Activated T-cell treated with anti-CD3 and anti-CD28 coated beads for 24 hours (primary cell): ENCODE results near the gene ZFP92.

ENCODE experiments used
- DNase-seq: peaks from one replicate; pipeline ENCODE4 v3.0.0-alpha.2; 2020; ENCODE audit warnings: low read depth

ZFP92 gene

GRCh38 chrX:153408871-153409351, 2.4 kb upstream of the ZFP92 start:
- DNase-seq: no peak

DNA sequence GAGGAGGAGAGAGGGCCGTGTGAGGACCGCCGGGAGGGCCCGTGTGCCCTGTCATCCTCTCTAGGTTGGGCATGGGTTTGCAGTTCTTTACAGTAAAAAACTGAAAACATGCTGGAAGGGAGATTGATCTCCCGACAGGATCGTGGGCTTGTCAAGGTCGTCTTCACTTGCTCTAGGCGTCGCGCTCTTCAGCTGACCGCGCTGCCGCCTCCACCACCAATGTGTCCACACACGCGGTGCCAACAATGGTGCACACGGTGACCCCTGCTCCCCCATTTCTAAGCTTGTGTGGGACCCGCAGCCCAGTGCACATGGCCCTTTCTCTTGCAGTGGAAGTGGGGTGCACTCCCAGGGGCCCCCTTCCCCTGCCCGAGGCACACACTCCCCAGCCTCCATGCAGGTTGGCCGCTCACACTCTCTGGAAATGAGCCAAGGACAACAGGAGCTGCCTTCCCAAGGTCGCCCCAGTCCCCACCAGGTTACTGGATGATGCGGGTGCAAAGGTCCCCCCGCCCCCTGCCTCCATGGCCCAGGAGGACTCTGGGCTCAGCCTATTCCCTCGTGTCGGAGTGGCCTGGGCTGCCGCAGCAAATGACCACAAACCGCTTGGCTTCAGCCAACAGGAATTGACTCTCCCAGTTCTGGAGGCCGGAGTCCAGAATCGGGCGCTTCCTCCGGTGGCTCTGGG, 1.7 kb upstream of the ZFP92 start:
- no peak for DNase-seq

- DNase-seq: no peak
Observed at GRCh38 chrX:153410373-153410772, 899 bp upstream of the ZFP92 start.

GRCh38 chrX:153410888-153411254, 401 bp upstream of the ZFP92 start:
- DNase-seq: no peak

GRCh38 chrX:153411988-153412574, 809 bp downstream of the ZFP92 start:
- no peak for DNase-seq

- DNase-seq: no peak
Observed at GRCh38 chrX:153412746-153413720, 1.8 kb downstream of the ZFP92 start.

- no peak for DNase-seq
Observed at GRCh38 chrX:153413731-153414130, 2.5 kb downstream of the ZFP92 start.

GRCh38 chrX:153414856-153415510, 3.7 kb downstream of the ZFP92 start:
- DNase-seq: no peak

- DNase-seq: no peak
Observed at GRCh38 chrX:153416781-153417450, 5.6 kb downstream of the ZFP92 start.

- DNase-seq: no peak
Observed at GRCh38 chrX:153417637-153418036, 6.4 kb downstream of the ZFP92 start.

DNA sequence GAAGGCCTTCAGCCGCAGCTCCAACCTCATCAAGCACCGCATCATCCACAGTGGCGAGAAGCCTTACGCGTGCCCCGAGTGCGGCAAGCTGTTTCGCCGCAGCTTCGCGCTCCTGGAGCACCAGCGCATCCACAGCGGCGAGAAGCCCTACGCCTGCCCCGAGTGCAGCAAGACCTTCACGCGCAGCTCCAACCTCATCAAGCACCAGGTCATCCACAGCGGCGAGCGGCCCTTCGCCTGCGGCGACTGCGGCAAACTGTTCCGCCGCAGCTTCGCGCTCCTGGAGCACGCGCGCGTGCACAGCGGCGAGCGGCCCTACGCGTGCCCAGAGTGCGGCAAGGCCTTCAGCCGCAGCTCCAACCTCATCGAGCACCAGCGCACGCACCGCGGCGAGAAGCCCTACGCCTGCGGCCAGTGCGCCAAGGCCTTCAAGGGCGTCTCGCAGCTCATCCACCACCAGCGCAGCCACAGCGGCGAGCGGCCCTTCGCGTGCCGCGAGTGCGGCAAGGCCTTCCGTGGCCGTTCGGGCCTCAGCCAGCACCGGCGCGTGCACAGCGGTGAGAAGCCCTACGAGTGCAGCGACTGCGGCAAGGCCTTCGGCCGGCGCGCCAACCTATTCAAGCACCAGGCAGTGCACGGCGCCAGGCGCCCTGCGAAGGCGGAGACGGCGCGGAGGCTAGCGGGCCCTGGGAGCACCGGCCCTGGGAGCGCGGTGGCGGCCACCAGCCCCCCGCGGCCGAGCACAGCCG, 9.8 kb downstream of the ZFP92 start:
- DNase-seq: no peak

- no peak for DNase-seq
Observed at GRCh38 chrX:153421856-153422255, 10.6 kb downstream of the ZFP92 start.

GRCh38 chrX:153423652-153424051, 12.4 kb downstream of the ZFP92 start:
- DNase-seq: no peak

DNA sequence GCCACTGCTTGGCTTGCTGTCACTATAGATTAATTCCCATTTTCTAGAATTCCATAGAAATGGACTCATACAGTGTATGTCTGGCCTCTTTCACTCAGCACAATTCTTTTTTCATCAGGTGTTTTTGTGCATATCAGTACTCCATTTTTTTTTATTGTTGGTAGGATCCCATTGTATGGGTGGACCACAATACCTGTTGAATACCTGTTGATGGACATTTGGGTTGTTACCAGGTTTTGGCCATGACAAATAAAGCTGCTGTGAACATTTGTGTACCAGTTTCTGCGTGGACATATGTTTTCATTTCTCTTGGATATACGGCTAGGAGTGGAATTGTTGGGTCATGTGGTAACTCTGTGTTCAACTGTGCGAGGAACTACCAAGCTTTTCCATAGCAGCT, 14.9 kb downstream of the ZFP92 start:
- DNase-seq: no peak

DNA sequence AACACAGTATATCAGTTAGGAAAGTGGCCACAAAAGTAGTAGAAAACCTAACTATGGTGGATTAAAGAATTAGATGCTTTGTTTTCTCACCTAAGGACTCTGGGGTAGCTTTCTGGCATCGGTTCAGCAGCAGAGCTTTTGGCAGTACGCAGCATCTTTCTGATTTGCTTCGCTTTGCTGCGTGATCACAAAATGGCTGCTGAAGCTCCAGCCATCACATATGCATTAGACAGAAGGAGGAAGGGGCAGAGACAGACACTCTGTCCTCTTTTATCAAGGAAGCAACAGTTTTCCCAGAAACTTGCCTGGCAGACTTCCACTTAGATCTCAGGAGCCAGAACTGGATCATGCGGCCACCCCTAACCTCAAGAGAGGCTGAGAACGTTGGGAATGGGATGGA, 19.5 kb downstream of the ZFP92 start:
- DNase-seq: no peak

DNA sequence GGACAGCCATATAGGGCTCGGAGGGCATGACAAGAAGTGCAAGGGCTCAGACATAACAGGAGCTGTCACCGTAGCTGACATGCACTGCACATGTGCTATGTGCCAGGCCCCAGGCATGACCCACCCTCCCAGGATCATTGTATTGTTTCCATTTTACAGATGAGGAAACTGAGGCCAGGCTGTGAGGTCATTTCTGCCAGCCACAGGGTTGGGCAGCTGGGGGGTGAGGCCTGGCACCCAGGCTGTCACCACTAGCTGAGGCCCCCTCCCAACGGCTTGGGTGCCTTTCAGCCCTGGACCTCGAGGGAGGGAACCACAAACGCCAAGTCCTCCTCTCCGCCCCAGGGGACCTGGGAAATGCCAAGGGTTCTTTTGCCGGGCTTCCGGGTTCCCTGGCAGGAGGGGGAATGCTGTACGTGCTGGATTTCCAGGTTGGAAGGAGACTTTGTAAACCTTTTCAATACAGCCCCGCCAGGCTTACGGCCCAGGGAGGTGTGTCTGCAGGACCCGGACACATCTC, 21.9 kb downstream of the ZFP92 start:
- no peak for DNase-seq

DNA sequence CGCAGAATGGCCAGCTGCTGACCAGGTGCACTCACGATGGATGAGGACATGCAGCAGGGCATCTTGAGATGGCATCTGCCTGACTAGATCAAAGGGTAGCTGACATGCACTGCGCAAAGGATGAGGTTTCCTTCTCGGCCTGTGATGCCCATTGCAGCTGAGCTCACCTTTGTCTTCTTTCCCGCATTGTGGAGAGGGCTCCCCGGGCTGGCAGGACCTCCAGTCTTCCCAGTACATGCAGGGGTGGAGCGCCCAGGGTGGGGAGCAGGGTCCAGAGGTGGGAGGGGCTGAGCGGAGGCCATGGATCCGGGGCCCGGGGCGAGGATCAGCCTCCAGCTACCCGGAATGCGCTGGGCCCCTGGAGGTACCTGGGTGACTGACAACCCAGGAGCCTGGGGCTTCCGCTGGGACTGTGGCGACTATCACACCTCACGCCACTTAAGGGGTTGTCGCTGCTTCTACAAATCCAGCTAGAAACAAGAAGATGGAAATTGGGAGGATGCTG, 22.6 kb downstream of the ZFP92 start:
- DNase-seq: no peak

DNA sequence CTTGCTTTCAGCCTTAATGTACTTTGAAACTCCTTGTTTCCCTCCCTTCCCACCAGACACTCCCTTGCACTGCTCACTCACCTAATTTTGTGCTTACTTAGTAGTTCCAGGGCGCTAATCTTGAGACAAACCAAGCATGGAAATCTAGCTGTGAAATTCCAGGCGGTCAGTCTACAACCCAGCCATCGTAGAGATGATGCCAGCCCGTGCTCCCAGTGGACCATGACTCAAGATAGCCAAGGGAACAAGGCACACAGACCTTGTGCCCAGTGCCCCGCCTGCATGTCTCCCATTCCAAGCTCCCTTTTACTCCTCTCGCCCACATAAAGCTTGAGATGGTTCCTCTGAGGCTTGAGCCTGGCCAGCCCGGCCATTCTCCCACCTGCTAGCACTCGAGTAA, 23.5 kb downstream of the ZFP92 start:
- DNase-seq: no peak

- no peak for DNase-seq
Observed at GRCh38 chrX:153435845-153436244, 24.6 kb downstream of the ZFP92 start.

DNA sequence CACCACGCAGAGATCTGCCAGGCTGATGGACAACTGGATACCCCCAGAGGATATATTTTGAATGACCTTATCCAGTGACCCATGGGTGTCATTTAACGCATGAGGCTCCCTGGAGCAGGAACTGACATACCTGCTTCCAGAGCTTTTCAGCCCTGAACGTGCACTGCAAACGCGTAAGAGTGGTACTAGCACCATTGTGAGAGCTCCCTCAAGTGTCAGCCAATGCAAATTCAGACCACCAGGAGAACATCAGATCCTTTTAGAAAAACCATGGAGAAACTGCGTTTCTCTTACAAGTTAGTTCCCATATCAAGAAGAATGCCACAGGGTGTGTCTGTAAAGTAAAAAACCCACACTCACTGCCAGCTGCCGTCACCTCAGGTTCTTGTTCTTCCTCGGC, 27.3 kb downstream of the ZFP92 start:
- no peak for DNase-seq

DNA sequence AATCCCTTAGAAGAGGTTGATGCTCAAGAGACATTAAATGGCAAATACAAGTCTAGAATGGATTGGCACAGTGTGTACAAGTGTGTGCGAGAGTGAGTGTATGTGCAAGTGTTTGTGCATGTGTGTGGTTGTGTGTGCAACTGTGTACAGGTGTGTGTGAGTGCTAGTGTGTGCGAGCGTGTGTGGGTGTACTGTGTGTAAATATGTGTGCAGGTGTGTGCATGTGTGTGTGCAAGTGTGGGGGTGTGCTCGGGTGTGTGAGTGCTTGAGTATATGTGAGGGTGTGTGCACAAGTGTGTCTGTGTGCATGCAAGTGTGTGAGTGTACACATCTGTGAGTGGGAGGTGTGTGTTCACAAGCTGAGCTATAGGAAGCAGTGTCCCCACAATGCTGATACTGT, 28.7 kb downstream of the ZFP92 start:
- no peak for DNase-seq
